PC-9 (cell line): ENCODE results near the gene USP22.

Experiments
- EZH2 ChIP-seq: fragments of 200-600 bp; sonication (generic); IDR thresholded peaks from 2 replicates; pipeline ENCODE4 v1.8.0; 2017; ENCODE audit warnings: antibody characterized with exemption, low read depth
- TF ChIP-seq, protein P1 (sequence below): fragments of 200-600 bp; sonication (generic); conservative IDR thresholded peaks from 2 replicates; pipeline ENCODE4 v1.6.1; 2017; ENCODE audit warnings: mixed run types, antibody characterized with exemption, mild to moderate bottlenecking, moderate library complexity

DNA sequence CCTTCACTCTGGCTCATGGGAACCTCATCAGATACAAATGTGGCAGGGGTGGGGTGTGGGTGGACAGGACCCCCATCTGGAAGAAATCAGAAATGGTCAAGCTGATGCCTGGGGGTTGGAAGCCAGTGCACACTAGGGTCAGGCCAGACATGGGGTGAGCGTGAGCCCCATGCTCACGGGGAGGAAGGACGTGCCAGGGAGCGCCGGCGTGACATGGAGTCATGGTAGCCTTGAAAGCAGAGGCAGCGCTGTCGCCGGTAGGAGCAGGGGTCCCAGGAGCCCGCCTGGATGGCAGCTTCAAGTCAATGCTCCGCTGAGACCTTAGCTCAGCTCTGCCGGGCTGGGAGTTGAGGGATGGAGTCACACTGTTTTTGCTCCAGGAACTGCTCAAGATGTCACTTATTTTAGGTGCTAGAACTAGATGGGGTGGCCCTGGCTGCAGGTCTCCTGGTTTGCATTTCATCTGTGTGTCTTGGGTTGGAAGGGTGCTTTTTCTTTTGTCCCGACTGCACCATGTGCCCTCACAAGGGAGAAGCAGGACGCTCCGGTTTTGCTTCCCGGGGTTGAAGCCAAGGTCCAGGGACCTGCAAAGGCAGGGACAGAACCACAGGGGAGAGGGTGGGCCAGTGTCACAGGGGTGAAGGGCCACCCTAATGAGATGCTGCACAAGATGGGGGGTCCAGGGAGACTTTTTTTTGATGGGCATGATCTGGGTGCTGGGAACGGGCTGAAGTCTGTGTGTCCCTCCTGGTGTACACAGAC, 51.4 kb downstream of the USP22 start:
- TF ChIP-seq, protein P1, sequence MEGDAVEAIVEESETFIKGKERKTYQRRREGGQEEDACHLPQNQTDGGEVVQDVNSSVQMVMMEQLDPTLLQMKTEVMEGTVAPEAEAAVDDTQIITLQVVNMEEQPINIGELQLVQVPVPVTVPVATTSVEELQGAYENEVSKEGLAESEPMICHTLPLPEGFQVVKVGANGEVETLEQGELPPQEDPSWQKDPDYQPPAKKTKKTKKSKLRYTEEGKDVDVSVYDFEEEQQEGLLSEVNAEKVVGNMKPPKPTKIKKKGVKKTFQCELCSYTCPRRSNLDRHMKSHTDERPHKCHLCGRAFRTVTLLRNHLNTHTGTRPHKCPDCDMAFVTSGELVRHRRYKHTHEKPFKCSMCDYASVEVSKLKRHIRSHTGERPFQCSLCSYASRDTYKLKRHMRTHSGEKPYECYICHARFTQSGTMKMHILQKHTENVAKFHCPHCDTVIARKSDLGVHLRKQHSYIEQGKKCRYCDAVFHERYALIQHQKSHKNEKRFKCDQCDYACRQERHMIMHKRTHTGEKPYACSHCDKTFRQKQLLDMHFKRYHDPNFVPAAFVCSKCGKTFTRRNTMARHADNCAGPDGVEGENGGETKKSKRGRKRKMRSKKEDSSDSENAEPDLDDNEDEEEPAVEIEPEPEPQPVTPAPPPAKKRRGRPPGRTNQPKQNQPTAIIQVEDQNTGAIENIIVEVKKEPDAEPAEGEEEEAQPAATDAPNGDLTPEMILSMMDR = no peak
- TF ChIP-seq EZH2 = no peak
